PFSK-1 (cell line): ENCODE data around the gene HS3ST4.

Experiments
- POLR2AphosphoS5 ChIP-seq: IDR thresholded peaks from 2 replicates; pipeline ENCODE4 v1.6.1; 2012; ENCODE audit warnings: low read depth, mild to moderate bottlenecking, control low read depth, low read length, moderate library complexity
- TF ChIP-seq, protein P1 (sequence below), 2 experiments: IDR thresholded peaks; 2 replicates each; pipeline versions ENCODE4 v1.6.1 to v1.8.0; 2011 to 2012; ENCODE audit warnings: low read depth in 2 of 2, low read length in 2 of 2, control low read depth in 1 of 2, inconsistent platforms in 1 of 2, mild to moderate bottlenecking in 1 of 2, moderate library complexity in 1 of 2; ENCODE audit not compliant: insufficient read depth in 1 of 2

DNA sequence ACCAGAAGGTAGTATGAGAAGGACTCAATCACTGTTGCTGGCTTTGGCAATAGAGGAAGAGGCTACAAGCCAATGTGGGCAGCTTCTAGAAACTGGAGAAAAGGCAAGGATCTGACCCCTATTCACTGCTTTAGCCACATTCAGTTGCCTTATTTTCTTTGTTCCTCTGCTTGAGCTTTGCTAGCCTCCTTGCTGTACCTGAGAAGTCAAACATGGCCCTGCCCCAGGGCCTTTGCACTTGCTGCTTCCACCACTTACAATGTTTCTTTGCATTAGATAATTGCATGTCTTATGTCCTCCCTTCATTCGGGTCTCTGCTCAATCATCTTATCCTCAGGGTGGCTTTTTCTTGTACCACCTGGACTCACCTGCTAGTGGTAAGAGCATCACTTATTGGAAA is 15.8 kb downstream of the HS3ST4 start:
- no peak for TF ChIP-seq POLR2AphosphoS5
- TF ChIP-seq, protein P1, sequence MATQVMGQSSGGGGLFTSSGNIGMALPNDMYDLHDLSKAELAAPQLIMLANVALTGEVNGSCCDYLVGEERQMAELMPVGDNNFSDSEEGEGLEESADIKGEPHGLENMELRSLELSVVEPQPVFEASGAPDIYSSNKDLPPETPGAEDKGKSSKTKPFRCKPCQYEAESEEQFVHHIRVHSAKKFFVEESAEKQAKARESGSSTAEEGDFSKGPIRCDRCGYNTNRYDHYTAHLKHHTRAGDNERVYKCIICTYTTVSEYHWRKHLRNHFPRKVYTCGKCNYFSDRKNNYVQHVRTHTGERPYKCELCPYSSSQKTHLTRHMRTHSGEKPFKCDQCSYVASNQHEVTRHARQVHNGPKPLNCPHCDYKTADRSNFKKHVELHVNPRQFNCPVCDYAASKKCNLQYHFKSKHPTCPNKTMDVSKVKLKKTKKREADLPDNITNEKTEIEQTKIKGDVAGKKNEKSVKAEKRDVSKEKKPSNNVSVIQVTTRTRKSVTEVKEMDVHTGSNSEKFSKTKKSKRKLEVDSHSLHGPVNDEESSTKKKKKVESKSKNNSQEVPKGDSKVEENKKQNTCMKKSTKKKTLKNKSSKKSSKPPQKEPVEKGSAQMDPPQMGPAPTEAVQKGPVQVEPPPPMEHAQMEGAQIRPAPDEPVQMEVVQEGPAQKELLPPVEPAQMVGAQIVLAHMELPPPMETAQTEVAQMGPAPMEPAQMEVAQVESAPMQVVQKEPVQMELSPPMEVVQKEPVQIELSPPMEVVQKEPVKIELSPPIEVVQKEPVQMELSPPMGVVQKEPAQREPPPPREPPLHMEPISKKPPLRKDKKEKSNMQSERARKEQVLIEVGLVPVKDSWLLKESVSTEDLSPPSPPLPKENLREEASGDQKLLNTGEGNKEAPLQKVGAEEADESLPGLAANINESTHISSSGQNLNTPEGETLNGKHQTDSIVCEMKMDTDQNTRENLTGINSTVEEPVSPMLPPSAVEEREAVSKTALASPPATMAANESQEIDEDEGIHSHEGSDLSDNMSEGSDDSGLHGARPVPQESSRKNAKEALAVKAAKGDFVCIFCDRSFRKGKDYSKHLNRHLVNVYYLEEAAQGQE (IDR thresholded peaks at IDR 0.05; ENCODE audit: insufficient read depth in 1 of 2, low read depth in 2 of 2, low read length in 2 of 2), result no peak
